Left ventricle myocardium inferior (tissue), 1 donor: ENCODE measurements around the gene ENPP5. TPM values are rescaled to one million over a fixed set of nuclear protein-coding genes. Genes with fewer than 3 reads are reported as not detected.
"Not testable (repeated sequence)": the region's sequence is repeated elsewhere in the genome, so short reads cannot be mapped to it uniquely, and the experiment has no call there.

Experiments
- DNase-seq: peaks from one replicate; pipeline ENCODE4 v3.0.0-alpha.2; 2020
- H3K27ac ChIP-seq: fragments of 200-600 bp; replicated peaks from 2 replicates; pipeline ENCODE4 v1.8.0; 2021
- H3K27me3 ChIP-seq: fragments of 200-600 bp; 2 replicates; pipeline ENCODE4 v1.8.0; 2021; ENCODE audit warnings: low read depth
- H3K36me3 ChIP-seq: fragments of 200-600 bp; 2 replicates; pipeline ENCODE4 v1.8.0; 2021
- H3K4me1 ChIP-seq: fragments of 200-600 bp; 2 replicates; pipeline ENCODE4 v1.8.0; 2021
- H3K4me3 ChIP-seq: fragments of 200-600 bp; 2 replicates; pipeline ENCODE4 v1.8.0; 2021; ENCODE audit warnings: mild to moderate bottlenecking, moderate library complexity
- H3K9me3 ChIP-seq: fragments of 200-600 bp; replicated peaks from 2 replicates; pipeline ENCODE4 v1.8.0; 2021
- CTCF ChIP-seq: fragments of 200-600 bp; IDR thresholded peaks from 2 replicates; pipeline ENCODE4 v1.8.0; 2021; ENCODE audit warnings: antibody characterized with exemption, mild to moderate bottlenecking, borderline replicate concordance
- intact Hi-C: fragments of 100-400 bp; cut with micrococcal nuclease; formaldehyde crosslinking; loops from one replicate; pipeline ENCODE4 v1.11.0; 2022
- total RNA-seq: library from RNA; stranded (reverse); fragmentation: NEBNext Ultra II Directional; extraction: Animal tissue kit (Norgen Biotek cat#: 25700); gene quantifications from one replicate; pipeline ENCODE4 v1.2.1, GENCODE V29; 2021
- donor health status: DM: no; HTN: yes; CAD: no; lungs with severe emphysema.

Gene ENPP5
- total RNA-seq, 1 donor from 2014 or later: 3.0 TPM

DNA sequence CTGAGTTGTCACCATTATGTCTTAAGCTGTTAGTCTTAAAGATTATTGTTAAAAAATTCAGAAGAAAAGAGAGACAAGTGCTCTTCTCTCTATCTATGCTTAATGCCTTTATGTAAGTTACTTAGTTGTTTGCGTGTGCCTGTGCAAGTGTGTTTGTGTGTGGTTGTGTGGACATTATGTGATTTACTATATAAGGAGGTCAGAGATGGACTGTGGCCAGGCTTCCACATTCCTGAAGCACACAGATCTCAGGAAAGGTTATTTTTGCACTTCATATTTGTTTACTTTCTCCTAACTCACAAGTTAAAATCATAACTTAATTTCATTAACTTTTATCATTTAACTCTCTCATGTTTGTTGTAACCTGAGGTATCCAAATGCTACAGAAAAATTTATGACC, 26.5 kb downstream of the ENPP5 start:
- no peaks in the 10 kb centered on the region for H3K36me3 ChIP-seq
- TF ChIP-seq CTCF: no peak
- no peaks in the 10 kb centered on the region for H3K9me3 ChIP-seq
- H3K4me1 ChIP-seq: peaks cover 21% of the 10 kb centered on the region
- DNase-seq: no peak
- no peaks in the 10 kb centered on the region for H3K27me3 ChIP-seq
- intact Hi-C loops: no loop called here
- H3K4me3 ChIP-seq: no peak overlapping the region
- H3K27ac ChIP-seq: no peak overlapping the region

DNA sequence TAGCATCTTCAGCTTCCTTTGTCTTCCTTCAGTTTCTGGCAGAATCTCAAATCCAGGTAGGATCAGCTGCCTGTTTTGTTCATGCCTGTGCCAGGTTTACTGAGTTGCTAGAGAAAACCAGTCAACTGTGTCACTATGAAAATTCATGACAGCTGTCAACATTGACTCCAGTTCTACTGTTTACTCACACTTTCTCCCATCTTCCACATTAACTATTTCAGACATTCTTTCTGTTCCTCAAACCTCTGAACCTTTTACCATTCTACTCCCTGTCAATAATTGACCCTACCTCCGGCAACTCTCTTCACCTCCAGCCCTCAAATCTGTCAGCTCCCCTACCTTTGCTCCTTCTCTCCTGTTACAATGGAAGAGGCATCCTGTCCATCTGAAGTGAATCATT, 32.5 kb downstream of the ENPP5 start:
- Histone ChIP-seq H3K27ac (no peak overlapping the region), H3K4me1 (peaks cover 51% of the 10 kb centered on the region), H3K9me3 (no peaks in the 10 kb centered on the region), H3K27me3 (no peaks in the 10 kb centered on the region), H3K36me3 (no peaks in the 10 kb centered on the region), H3K4me3 (no peak overlapping the region)
- intact Hi-C loops: no loop called here
- TF ChIP-seq CTCF: no peak
- DNase-seq: no peak

DNA sequence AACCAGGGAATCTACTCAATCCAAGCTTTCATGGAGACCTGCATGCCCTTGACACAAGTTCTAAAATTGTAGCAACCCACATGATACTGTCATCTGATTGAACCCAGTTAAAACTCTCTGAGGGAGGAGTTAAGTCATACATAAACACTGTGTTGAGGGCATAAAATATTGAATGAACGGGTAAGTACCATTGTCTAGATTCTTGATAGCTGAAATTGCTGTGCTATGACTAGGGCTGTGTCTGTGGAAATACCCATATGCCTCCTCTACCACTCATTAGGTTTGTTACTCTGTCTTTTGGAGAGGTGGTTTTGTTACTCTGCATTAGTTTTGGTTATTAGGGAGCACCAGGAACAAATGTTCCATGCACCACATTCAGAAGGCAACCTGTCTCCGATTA, 33.4 kb downstream of the ENPP5 start:
- no peaks in the 10 kb centered on the region for H3K9me3 ChIP-seq
- no peak for TF ChIP-seq CTCF

GRCh38 chr6:46136831-46137230, 33.9 kb downstream of the ENPP5 start:
- Histone ChIP-seq H3K36me3 (no peaks in the 10 kb centered on the region), H3K4me1 (peaks cover 48% of the 10 kb centered on the region), H3K9me3 (no peaks in the 10 kb centered on the region), H3K4me3 (no peak overlapping the region), H3K27me3 (no peaks in the 10 kb centered on the region), H3K27ac (peak overlapping the region; percentile 35)
- intact Hi-C loops: no loop called here
- DNase-seq: no peak
- TF ChIP-seq CTCF: no peak

More for the DNA sequence above, 33.4 kb downstream of the ENPP5 start:
- H3K4me3 ChIP-seq: no peak overlapping the region
- H3K36me3 ChIP-seq: no peaks in the 10 kb centered on the region
- peak overlapping the region; percentile 35 for H3K27ac ChIP-seq
- H3K27me3 ChIP-seq: no peaks in the 10 kb centered on the region
- H3K4me1 ChIP-seq: peaks cover 48% of the 10 kb centered on the region
- DNase-seq: no peak
- intact Hi-C loops: no loop called here

- Histone ChIP-seq H3K4me1 (peaks cover 57% of the 10 kb centered on the region), H3K9me3 (no peaks in the 10 kb centered on the region), H3K27me3 (no peaks in the 10 kb centered on the region), H3K36me3 (no peaks in the 10 kb centered on the region), H3K4me3 (no peak overlapping the region), H3K27ac (peak overlapping the region; percentile 51)
- intact Hi-C loops: no loop called here
- no peak for TF ChIP-seq CTCF
- DNase-seq: no peak
Observed at GRCh38 chr6:46135176-46135575, 35.6 kb downstream of the ENPP5 start.

- intact Hi-C loops: no loop called here
- Histone ChIP-seq H3K27ac (peak overlapping the region; percentile 51), H3K9me3 (no peaks in the 10 kb centered on the region), H3K4me1 (peaks cover 63% of the 10 kb centered on the region), H3K36me3 (no peaks in the 10 kb centered on the region), H3K27me3 (no peaks in the 10 kb centered on the region), H3K4me3 (no peak overlapping the region)
- no peak for DNase-seq
- no peak for TF ChIP-seq CTCF
Observed at GRCh38 chr6:46134216-46134615, 36.6 kb downstream of the ENPP5 start.

GRCh38 chr6:46131291-46131690, 39.5 kb downstream of the ENPP5 start:
- H3K27me3 ChIP-seq, DNase-seq, H3K9me3 ChIP-seq, intact Hi-C loops, H3K4me3 ChIP-seq, H3K27ac ChIP-seq, H3K36me3 ChIP-seq: not testable (repeated sequence)
- H3K4me1 ChIP-seq: peaks cover 63% of the 10 kb centered on the region
